ENCODE results near the gene STRN3.
"Not testable (repeated sequence)": the region's sequence is repeated elsewhere in the genome, so short reads cannot be mapped to it uniquely, and the experiment has no call there.

The STRN3 gene

GRCh38 chr14:30966415-30967363, 59.5 kb downstream of the STRN3 start:
- no peak for DNase-seq

GRCh38 chr14:30965861-30966260, 60.3 kb downstream of the STRN3 start:
- DNase-seq = not testable (repeated sequence)

- not testable (repeated sequence) for DNase-seq
Observed at GRCh38 chr14:30962537-30962936, 63.6 kb downstream of the STRN3 start.

- DNase-seq = no peak
Observed at GRCh38 chr14:30961330-30961729, 64.8 kb downstream of the STRN3 start.

GRCh38 chr14:30960216-30960615, 66.0 kb downstream of the STRN3 start:
- DNase-seq = no peak

GRCh38 chr14:30958555-30959407, 67.4 kb downstream of the STRN3 start:
- no peak for DNase-seq

- DNase-seq = no peak
Observed at GRCh38 chr14:30957813-30958370, 68.3 kb downstream of the STRN3 start.

- DNase-seq = no peak
Observed at GRCh38 chr14:30949651-30950050, 76.5 kb downstream of the STRN3 start.

- DNase-seq = no peak
Observed at GRCh38 chr14:30943694-30944093, 82.5 kb downstream of the STRN3 start.

- DNase-seq = no peak
Observed at GRCh38 chr14:30940886-30941285, 85.3 kb downstream of the STRN3 start.

- DNase-seq = no peak
Observed at GRCh38 chr14:30938617-30939016, 87.6 kb downstream of the STRN3 start.

GRCh38 chr14:30935445-30935844, 90.7 kb downstream of the STRN3 start:
- DNase-seq = no peak

GRCh38 chr14:30933937-30934336, 92.2 kb downstream of the STRN3 start:
- not testable (repeated sequence) for DNase-seq

- DNase-seq = no peak
Observed at GRCh38 chr14:30928462-30928861, 97.7 kb downstream of the STRN3 start.

GRCh38 chr14:30925254-30925653, 100.9 kb downstream of the STRN3 start:
- no peak for DNase-seq

GRCh38 chr14:30921788-30922187, 104.4 kb downstream of the STRN3 start:
- no peak for DNase-seq

- DNase-seq = no peak
Observed at GRCh38 chr14:30921305-30921704, 104.9 kb downstream of the STRN3 start.

- DNase-seq = no peak
Observed at GRCh38 chr14:30915596-30915995, 110.6 kb downstream of the STRN3 start.

- DNase-seq = no peak
Observed at GRCh38 chr14:30914812-30915211, 111.4 kb downstream of the STRN3 start.

- no peak for DNase-seq
Observed at GRCh38 chr14:30908826-30909225, 117.4 kb downstream of the STRN3 start.

GRCh38 chr14:30907659-30908057, 118.5 kb downstream of the STRN3 start:
- DNase-seq = no peak

GRCh38 chr14:30906752-30907658, 119.2 kb downstream of the STRN3 start:
- no peak for DNase-seq
